Activated CD8-positive, alpha-beta memory T cell treated with anti-CD3 and anti-CD28 coated beads, Interleukin-2, amount 10 ng/mL, durations not matched to agents 7 days and 5 days (primary cell): ENCODE measurements around the gene CCNI. TPM values are rescaled to one million over a fixed set of nuclear protein-coding genes. Genes with fewer than 3 reads are reported as not detected.

Experiments
- ATAC-seq: fragments of 150-1000 bp; cut with Tn5 transposase; one replicate; pipeline ENCODE4 v1.10.0; 2021; ENCODE audit warnings: moderate library complexity
- CTCF ChIA-PET: fragments of 350-600 bp; sonication (Branson Sonifier 250); formaldehyde crosslinking; loops from one replicate; lab custom pipeline; 2021; ENCODE audit warnings: antibody characterized with exemption; lab: Charles Lee
- DNase-seq: peaks from one replicate; pipeline ENCODE4 v3.0.0-alpha.2; 2020
- H3K27ac Mint-ChIP-seq: one replicate; pipeline ENCODE4 v1.8.0; 2021; ENCODE audit warnings: mild to moderate bottlenecking, mixed read lengths
- H3K27me3 Mint-ChIP-seq: one replicate; pipeline ENCODE4 v1.8.0; 2021; ENCODE audit warnings: mixed read lengths
- H3K36me3 Mint-ChIP-seq: one replicate; pipeline ENCODE4 v1.8.0; 2021; ENCODE audit warnings: mild to moderate bottlenecking, mixed read lengths
- H3K4me1 Mint-ChIP-seq: one replicate; pipeline ENCODE4 v1.8.0; 2021; ENCODE audit warnings: mixed read lengths
- H3K4me3 Mint-ChIP-seq: one replicate; pipeline ENCODE4 v1.8.0; 2021; ENCODE audit warnings: mild to moderate bottlenecking, moderate library complexity, mixed read lengths
- H3K9me3 Mint-ChIP-seq: one replicate; pipeline ENCODE4 v1.8.0; 2022; ENCODE audit warnings: low read depth, mixed read lengths
- total RNA-seq, 2 experiments: library from RNA; stranded (reverse); gene quantifications; one replicate each; pipeline ENCODE4 v1.2.3, GENCODE V29; 2021

CCNI gene
- 100 to 1,000 TPM; 179 to 221 TPM for total RNA-seq

DNA sequence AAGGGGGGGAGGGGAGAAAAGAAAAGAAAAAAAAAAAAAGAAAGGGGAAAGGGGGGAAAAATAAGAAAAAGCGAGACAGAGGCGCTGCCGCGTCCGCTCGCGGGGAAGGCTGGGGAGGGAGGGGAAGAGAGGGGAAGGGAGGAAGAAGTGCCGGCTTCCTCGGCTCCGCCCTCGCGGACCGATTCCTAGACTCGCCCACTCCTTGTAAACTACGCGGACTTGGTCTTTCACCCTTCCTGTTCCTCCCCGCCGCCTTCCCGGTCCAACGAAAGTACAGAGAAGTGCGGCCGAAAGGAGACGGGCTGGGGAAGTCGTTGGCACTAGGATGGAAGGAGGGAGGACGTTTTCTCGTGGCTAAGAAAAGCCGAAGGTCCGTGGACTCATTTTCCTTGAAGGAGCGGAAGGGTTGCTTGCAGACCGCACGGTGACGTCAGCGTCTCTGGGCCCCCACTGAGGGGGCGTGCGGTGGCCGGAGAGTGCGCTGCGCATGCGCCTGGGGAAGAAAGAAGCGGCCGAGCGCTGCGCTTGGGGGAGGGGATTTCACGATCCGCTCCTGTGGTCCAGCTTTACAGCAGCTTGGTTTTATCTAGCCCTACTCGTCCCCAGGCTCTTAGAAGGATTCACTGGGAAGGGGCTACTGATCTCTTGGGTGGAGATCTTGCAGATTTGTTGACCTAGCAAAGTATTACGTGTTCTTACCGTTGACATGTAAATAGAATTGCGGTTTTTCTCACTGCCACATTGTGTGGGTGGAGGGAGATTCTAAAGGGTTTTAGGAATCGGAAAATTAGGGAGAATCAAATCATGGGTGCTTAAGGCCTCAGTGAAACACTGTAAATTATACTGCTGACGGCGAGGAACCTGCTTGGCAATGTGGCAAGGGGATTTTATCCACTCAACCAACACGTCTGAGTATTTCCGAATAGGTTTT is at the start of gene CCNI:
Gene CCNI (minus strand): TSS at position 121 of the 931 bp plus-strand sequence. CDS start 9,627 bp downstream, outside the sequence.
- peaks cover 36% of the 10 kb centered on the region for H3K4me1 Mint-ChIP-seq
- CTCF ChIA-PET: interaction anchor here (1.9 to 2.5 kb wide), 2 partner anchors 19 to 127 kb away, joined by 5 to 6 read pairs; no protein-coding TSS in a partner anchor
- peak within 1 kb of the TSS; percentile 100 for H3K27ac Mint-ChIP-seq
- H3K9me3 Mint-ChIP-seq: no peaks in the 10 kb centered on the region
- peaks cover 3% of the 10 kb centered on the region for H3K27me3 Mint-ChIP-seq
- H3K4me3 Mint-ChIP-seq: no peak within 1 kb of the TSS
- peaks cover 7% of the 10 kb centered on the region for H3K36me3 Mint-ChIP-seq
- peak; percentile 86 for ATAC-seq
- DNase-seq: peak; percentile 96

DNA sequence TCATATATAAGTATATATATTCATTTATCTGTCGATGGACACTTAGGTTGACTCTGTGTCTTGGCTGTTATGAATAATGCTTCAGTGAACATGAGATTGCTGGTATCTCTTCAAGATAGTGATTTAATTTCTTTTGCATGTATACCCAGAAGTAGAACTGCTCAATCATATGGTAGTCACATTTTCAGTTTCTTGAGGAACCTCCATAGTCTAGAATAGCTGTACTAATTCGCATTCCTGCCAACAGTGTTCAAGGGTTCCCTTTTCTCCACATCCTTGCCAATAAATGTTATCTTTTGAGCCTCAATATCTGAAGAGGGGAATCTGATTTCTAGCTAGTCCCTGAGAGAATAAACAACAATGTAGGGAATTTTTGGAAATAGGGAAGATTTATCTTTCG is 48.8 kb upstream of the CCNI start:
- no peak for ATAC-seq
- CTCF ChIA-PET: no interaction called here

DNA sequence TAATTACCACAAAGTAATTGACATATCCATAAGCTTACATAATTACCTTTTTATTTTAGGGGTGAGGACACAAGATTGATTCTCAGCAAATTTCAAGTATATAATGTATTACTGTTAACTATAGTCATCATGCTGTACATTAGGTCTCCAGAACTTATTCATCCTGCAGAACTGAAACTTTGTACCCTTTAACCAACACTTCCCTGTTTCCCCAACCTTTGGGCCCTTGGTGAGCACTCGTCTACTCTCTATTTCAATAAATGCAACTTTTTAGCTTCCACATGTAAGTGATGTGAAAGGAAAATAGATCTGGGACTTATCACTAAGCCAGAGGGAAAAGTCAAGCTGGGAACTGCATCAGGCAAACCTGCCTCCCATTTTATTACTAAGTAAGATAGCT is 47.6 kb upstream of the CCNI start:
- peaks cover 17% of the 10 kb centered on the region for H3K27me3 Mint-ChIP-seq
- H3K4me1 Mint-ChIP-seq: peaks cover 4% of the 10 kb centered on the region
- H3K9me3 Mint-ChIP-seq: no peaks in the 10 kb centered on the region
- H3K36me3 Mint-ChIP-seq: no peaks in the 10 kb centered on the region
- no peak overlapping the region for H3K4me3 Mint-ChIP-seq
- ATAC-seq (no peak), DNase-seq (no peak)
- CTCF ChIA-PET: interaction anchor here (1.2 kb wide), 1 partner anchor 28 kb away, joined by 4 read pairs; no protein-coding TSS in a partner anchor
- no peak overlapping the region for H3K27ac Mint-ChIP-seq

More for the DNA sequence above, 48.8 kb upstream of the CCNI start:
- Mint-ChIP-seq H3K9me3 (no peaks in the 10 kb centered on the region), H3K4me1 (peaks cover 4% of the 10 kb centered on the region), H3K36me3 (no peaks in the 10 kb centered on the region), H3K27me3 (peaks cover 13% of the 10 kb centered on the region), H3K4me3 (no peak overlapping the region), H3K27ac (no peak overlapping the region)
- no peak for DNase-seq

GRCh38 chr4:77122656-77123055 is 46.9 kb upstream of the CCNI start:
- Mint-ChIP-seq H3K9me3 (no peaks in the 10 kb centered on the region), H3K27me3 (peaks cover 17% of the 10 kb centered on the region), H3K4me3 (no peak overlapping the region), H3K27ac (no peak overlapping the region), H3K4me1 (peaks cover 4% of the 10 kb centered on the region), H3K36me3 (no peaks in the 10 kb centered on the region)
- CTCF ChIA-PET: interaction anchor here (1.2 kb wide), 1 partner anchor 27 kb away, joined by 4 read pairs; no protein-coding TSS in a partner anchor
- ATAC-seq (no peak), DNase-seq (no peak)

DNA sequence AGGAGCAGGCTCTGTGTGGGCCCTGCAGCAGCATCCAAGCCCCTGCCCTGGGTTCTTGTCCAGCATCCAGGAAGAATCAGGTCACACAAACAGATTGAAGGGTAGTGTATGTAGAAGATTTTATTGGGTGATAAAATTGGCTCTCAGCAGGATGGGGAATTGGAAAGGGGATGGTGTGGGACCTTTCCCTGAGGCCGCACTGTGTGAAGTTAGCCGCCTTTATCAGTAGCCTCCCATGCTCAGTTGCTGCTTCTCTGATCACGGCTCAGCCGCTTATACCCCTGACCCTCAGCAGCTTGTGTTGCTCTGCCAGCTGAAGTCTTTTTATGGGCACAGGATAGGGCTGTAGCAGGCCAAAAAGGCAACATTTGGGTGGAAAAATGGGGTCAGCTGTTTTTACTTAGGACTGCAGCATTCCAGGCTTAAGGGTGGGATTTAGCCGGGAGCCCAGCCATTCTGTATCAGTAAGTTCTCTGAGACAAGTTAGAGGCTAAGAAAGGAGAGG is 46.0 kb upstream of the CCNI start:
- ATAC-seq (no peak), DNase-seq (no peak)
- Mint-ChIP-seq H3K27me3 (peaks cover 13% of the 10 kb centered on the region), H3K4me1 (peaks cover 1% of the 10 kb centered on the region), H3K4me3 (no peak overlapping the region), H3K27ac (no peak overlapping the region), H3K9me3 (no peaks in the 10 kb centered on the region), H3K36me3 (no peaks in the 10 kb centered on the region)
- CTCF ChIA-PET: no interaction called here

DNA sequence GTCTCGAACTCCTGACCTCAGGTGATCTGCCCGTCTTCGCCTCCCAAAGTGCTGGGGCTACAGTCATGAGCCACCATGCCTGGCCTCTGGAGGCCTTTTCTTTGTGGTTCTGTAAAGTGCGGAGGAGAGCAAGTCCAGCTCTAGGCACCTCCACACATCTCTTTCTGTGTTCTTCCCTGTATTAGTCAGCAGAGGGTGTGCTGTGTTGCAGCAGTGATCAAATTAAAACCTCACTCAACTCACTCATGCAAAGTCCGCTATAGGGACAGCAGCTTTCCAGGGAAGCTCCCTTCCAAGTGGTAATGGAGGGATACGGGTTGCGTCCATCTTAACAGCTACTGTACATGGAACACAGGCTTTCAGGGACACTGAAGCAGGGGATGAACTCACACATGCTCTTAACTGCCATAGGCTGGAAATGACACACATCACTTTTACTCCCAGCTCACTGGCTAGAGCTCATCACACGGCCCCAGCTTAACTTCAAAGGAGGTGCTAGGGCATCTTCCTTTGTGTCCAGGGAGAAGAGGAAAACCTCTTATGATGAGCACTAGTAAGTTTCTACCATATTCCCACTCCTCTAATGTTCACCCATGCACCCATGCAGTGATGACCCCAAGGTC is 45.2 kb upstream of the CCNI start:
- DNase-seq: no peak
- no peaks in the 10 kb centered on the region for H3K9me3 Mint-ChIP-seq
- peaks cover 13% of the 10 kb centered on the region for H3K27me3 Mint-ChIP-seq
- CTCF ChIA-PET: interaction anchor here (0.6 to 1.3 kb wide), 2 partner anchors 49 to 83 kb away, joined by 3 read pairs; no protein-coding TSS in a partner anchor
- H3K4me1 Mint-ChIP-seq: no peaks in the 10 kb centered on the region
- no peak overlapping the region for H3K4me3 Mint-ChIP-seq
- no peaks in the 10 kb centered on the region for H3K36me3 Mint-ChIP-seq
- no peak for ATAC-seq
- no peak overlapping the region for H3K27ac Mint-ChIP-seq

- no peak overlapping the region for H3K4me3 Mint-ChIP-seq
- H3K9me3 Mint-ChIP-seq: no peaks in the 10 kb centered on the region
- ATAC-seq: no peak
- H3K27me3 Mint-ChIP-seq: peaks cover 16% of the 10 kb centered on the region
- H3K27ac Mint-ChIP-seq: no peak overlapping the region
- H3K36me3 Mint-ChIP-seq: no peaks in the 10 kb centered on the region
- H3K4me1 Mint-ChIP-seq: no peaks in the 10 kb centered on the region
- CTCF ChIA-PET: no interaction called here
- DNase-seq: no peak
These were observed 41.9 kb upstream of the CCNI start for GRCh38 chr4:77117721-77118120.

DNA sequence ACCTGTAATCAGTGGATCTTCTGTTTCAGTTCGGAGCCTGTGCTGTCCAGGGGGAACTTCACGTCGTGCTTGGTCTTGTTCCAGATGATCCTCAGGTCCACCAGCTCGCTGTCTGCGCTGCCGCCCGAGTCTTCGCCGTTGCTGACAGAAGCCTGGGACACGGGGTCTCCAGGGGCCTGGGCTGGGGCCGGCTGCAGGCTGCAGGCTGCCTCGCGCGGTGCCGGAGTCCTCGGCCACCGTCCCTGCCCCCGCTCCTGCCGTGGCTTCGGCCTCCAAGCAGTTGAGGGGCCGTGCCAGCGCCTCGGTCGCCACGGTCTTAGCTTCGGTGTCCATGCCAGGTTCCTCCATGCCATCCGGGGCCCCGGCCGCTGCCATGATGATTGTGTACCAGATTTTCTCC is 37.3 kb upstream of the CCNI start:
- H3K4me1 Mint-ChIP-seq: no peaks in the 10 kb centered on the region
- no peak overlapping the region for H3K4me3 Mint-ChIP-seq
- CTCF ChIA-PET: no interaction called here
- no peaks in the 10 kb centered on the region for H3K9me3 Mint-ChIP-seq
- peaks cover 1% of the 10 kb centered on the region for H3K36me3 Mint-ChIP-seq
- H3K27me3 Mint-ChIP-seq: peaks cover 11% of the 10 kb centered on the region
- no peak for ATAC-seq
- no peak for DNase-seq
- H3K27ac Mint-ChIP-seq: no peak overlapping the region

GRCh38 chr4:77110730-77111129 is 34.9 kb upstream of the CCNI start:
- CTCF ChIA-PET: interaction anchor here (0.7 kb wide), 1 partner anchor 160 kb away, joined by 3 read pairs; no protein-coding TSS in a partner anchor
- no peaks in the 10 kb centered on the region for H3K9me3 Mint-ChIP-seq
- DNase-seq (no peak), ATAC-seq (no peak)
- H3K27ac Mint-ChIP-seq: no peak overlapping the region
- peaks cover 1% of the 10 kb centered on the region for H3K36me3 Mint-ChIP-seq
- peaks cover 24% of the 10 kb centered on the region for H3K27me3 Mint-ChIP-seq
- H3K4me3 Mint-ChIP-seq: no peak overlapping the region
- no peaks in the 10 kb centered on the region for H3K4me1 Mint-ChIP-seq

- H3K36me3 Mint-ChIP-seq: no peaks in the 10 kb centered on the region
- no peak overlapping the region for H3K27ac Mint-ChIP-seq
- ATAC-seq (no peak), DNase-seq (no peak)
- peaks cover 9% of the 10 kb centered on the region for H3K4me1 Mint-ChIP-seq
- H3K27me3 Mint-ChIP-seq: peaks cover 25% of the 10 kb centered on the region
- CTCF ChIA-PET: interaction anchor here (3.1 kb wide), 1 partner anchor 10 kb away, joined by 15 read pairs; no protein-coding TSS in a partner anchor
- H3K9me3 Mint-ChIP-seq: no peaks in the 10 kb centered on the region
- H3K4me3 Mint-ChIP-seq: no peak overlapping the region
These were observed 29.2 kb upstream of the CCNI start for GRCh38 chr4:77104791-77105540.

- Mint-ChIP-seq H3K9me3 (no peaks in the 10 kb centered on the region), H3K4me3 (no peak overlapping the region), H3K36me3 (no peaks in the 10 kb centered on the region), H3K4me1 (peaks cover 9% of the 10 kb centered on the region), H3K27me3 (peaks cover 25% of the 10 kb centered on the region), H3K27ac (no peak overlapping the region)
- CTCF ChIA-PET: interaction anchor here (3.1 kb wide), 1 partner anchor 9 kb away, joined by 15 read pairs; no protein-coding TSS in a partner anchor
- ATAC-seq (no peak), DNase-seq (no peak)
These were observed 28.6 kb upstream of the CCNI start for GRCh38 chr4:77104388-77104787.

- CTCF ChIA-PET: interaction anchor here (9.0 kb wide), 1 partner anchor 102 kb away, joined by 150 read pairs; no protein-coding TSS in a partner anchor
- no peaks in the 10 kb centered on the region for H3K9me3 Mint-ChIP-seq
- ATAC-seq (no peak), DNase-seq (no peak)
- H3K27me3 Mint-ChIP-seq: peaks cover 3% of the 10 kb centered on the region
- peaks cover 13% of the 10 kb centered on the region for H3K4me1 Mint-ChIP-seq
- H3K36me3 Mint-ChIP-seq: no peaks in the 10 kb centered on the region
- no peak overlapping the region for H3K4me3 Mint-ChIP-seq
- H3K27ac Mint-ChIP-seq: no peak overlapping the region
These were observed 24.4 kb upstream of the CCNI start for GRCh38 chr4:77100234-77100633.
